Naive thymus-derived CD4-positive, alpha-beta T cell (primary cell): ENCODE data around the gene PROCR. TPM values are rescaled to one million over a fixed set of nuclear protein-coding genes. Genes with fewer than 3 reads are reported as not detected.
"Not testable (repeated sequence)": the region's sequence is repeated elsewhere in the genome, so short reads cannot be mapped to it uniquely, and the experiment has no call there.

Experiments used
- ATAC-seq: fragments of 150-1000 bp; cut with Tn5 transposase; 2 replicates; pipeline ENCODE4 v1.10.0; 2021; ENCODE audit warnings: mild to moderate bottlenecking, moderate library complexity
- CTCF ChIA-PET: fragments of 350-600 bp; sonication (Branson Sonifier 250); formaldehyde crosslinking; loops from one replicate; lab custom pipeline; 2021; ENCODE audit warnings: antibody characterized with exemption; lab: Charles Lee
- POLR2A ChIA-PET: fragments of 350-600 bp; sonication (Branson Sonifier 250); formaldehyde crosslinking; loops from one replicate; lab custom pipeline; 2021; ENCODE audit warnings: antibody characterized with exemption, inconsistent platforms; lab: Charles Lee
- DNase-seq, 9 donors: peaks; one replicate each; pipeline versions ENCODE4 v3.0.0 to v3.0.0-alpha.2; 2020 to 2022; ENCODE audit warnings: mixed read lengths in 1 of 9
- H3K27ac ChIP-seq: one replicate; pipeline ENCODE4 v1.7.0; 2013; ENCODE audit warnings: mild to moderate bottlenecking, low read depth, low read length, moderate library complexity
- H3K27me3 ChIP-seq, 2 donors: one replicate each; pipeline ENCODE4 v1.7.0; 2013; ENCODE audit warnings: low read length in 2 of 2, mild to moderate bottlenecking in 2 of 2, moderate library complexity in 2 of 2; ENCODE audit not compliant: control insufficient read depth in 2 of 2, insufficient read depth in 2 of 2
- H3K36me3 ChIP-seq, 3 experiments: 1 replicate in 2 of 3; 2 replicates in 1 of 3; pipeline ENCODE4 v1.7.0; 2013; ENCODE audit warnings: low read length in 3 of 3, mild to moderate bottlenecking in 3 of 3, moderate library complexity in 1 of 3; ENCODE audit not compliant: insufficient read depth in 3 of 3, control insufficient read depth in 2 of 3
- H3K4me1 ChIP-seq, 2 donors: one replicate each; pipeline ENCODE4 v1.7.0; 2013; ENCODE audit warnings: low read length in 2 of 2, mild to moderate bottlenecking in 2 of 2, moderate library complexity in 1 of 2; ENCODE audit not compliant: control insufficient read depth in 2 of 2, insufficient read depth in 2 of 2
- H3K4me3 ChIP-seq: 2 replicates; pipeline ENCODE4 v1.7.0; 2013; ENCODE audit warnings: mild to moderate bottlenecking, low read length
- H3K9me3 ChIP-seq, 3 experiments: 1 replicate in 2 of 3; 2 replicates in 1 of 3; pipeline ENCODE4 v1.7.0; 2013; ENCODE audit warnings: low read length in 3 of 3; ENCODE audit not compliant: control insufficient read depth in 2 of 3
- H3K27ac Mint-ChIP-seq, 9 donors: one replicate each; pipeline ENCODE4 v1.8.0; 2020 to 2022; ENCODE audit warnings: mixed read lengths in 9 of 9, mild to moderate bottlenecking in 8 of 9, moderate library complexity in 5 of 9, inconsistent platforms in 2 of 9
- H3K27me3 Mint-ChIP-seq, 5 donors: one replicate each; pipeline ENCODE4 v1.8.0; 2021 to 2022; ENCODE audit warnings: mixed read lengths in 5 of 5, mild to moderate bottlenecking in 1 of 5
- H3K36me3 Mint-ChIP-seq, 5 donors: one replicate each; pipeline ENCODE4 v1.8.0; 2020 to 2022; ENCODE audit warnings: mixed read lengths in 5 of 5, mild to moderate bottlenecking in 3 of 5, inconsistent platforms in 1 of 5
- H3K4me1 Mint-ChIP-seq, 7 donors: one replicate each; pipeline ENCODE4 v1.8.0; 2020 to 2022; ENCODE audit warnings: mixed read lengths in 7 of 7, mild to moderate bottlenecking in 3 of 7, inconsistent platforms in 1 of 7
- H3K4me3 Mint-ChIP-seq, 10 donors: one replicate each; pipeline ENCODE4 v1.8.0; 2020 to 2022; ENCODE audit warnings: mild to moderate bottlenecking in 10 of 10, mixed read lengths in 10 of 10, moderate library complexity in 6 of 10, inconsistent platforms in 2 of 10
- H3K9me3 Mint-ChIP-seq, 11 donors: one replicate each; pipeline ENCODE4 v1.8.0; 2020 to 2022; ENCODE audit warnings: mixed read lengths in 11 of 11, mild to moderate bottlenecking in 4 of 11, inconsistent platforms in 1 of 11, moderate library complexity in 1 of 11
- intact Hi-C, 2 donors: fragments of 100-400 bp; cut with micrococcal nuclease; formaldehyde crosslinking; loops; one replicate each; pipeline ENCODE4 v1.15.1; 2023
- polyA plus RNA-seq, 2 donors: library from polyadenylated mRNA; unstranded; fragments of 300-500 nt; fragmentation: Illumina TruSeq; gene quantifications; one replicate each; pipeline ENCODE4 v1.2.3, GENCODE V29; 2021
- total RNA-seq, 6 experiments: library from RNA in 5 of 6; stranded (reverse) in 5 of 6; gene quantifications; 1 replicate in 5 of 6; 2 replicates in 1 of 6; pipeline ENCODE4 v1.2.3 and lab custom pipeline; 2021 to 2026

PROCR gene
- total and polyA plus RNA-seq, 7 experiments from 2014 or later: 0.35 to 2.0 (median 0.87) TPM; not detected in 2

DNA sequence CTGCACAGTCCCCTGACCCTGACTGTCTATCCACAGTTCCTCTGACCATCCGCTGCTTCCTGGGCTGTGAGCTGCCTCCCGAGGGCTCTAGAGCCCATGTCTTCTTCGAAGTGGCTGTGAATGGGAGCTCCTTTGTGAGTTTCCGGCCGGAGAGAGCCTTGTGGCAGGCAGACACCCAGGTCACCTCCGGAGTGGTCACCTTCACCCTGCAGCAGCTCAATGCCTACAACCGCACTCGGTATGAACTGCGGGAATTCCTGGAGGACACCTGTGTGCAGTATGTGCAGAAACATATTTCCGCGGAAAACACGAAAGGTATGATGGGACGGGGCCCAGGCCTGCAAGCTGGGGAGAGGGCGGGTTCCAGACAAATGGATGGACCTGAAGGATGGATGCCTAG, 4.3 kb downstream of the PROCR start:
- H3K4me1 ChIP-seq: peaks cover 3 to 5% of the 10 kb centered on the region in 2 donors
- H3K4me3 ChIP-seq: no peak overlapping the region
- Mint-ChIP-seq H3K4me3 (no peak overlapping the region), H3K27ac (no peak overlapping the region), H3K27me3 (no peaks in the 10 kb centered on the region), H3K36me3 (peaks cover 0 to 26% (median 4%) of the 10 kb centered on the region in 5 donors), H3K9me3 (peaks cover 0 to 2% (median 0%) of the 10 kb centered on the region in 11 donors), H3K4me1 (peaks cover 8 to 20% (median 16%) of the 10 kb centered on the region in 7 donors)
- ChIA-PET CTCF (no interaction called here), POLR2A (no interaction called here)
- H3K27me3 ChIP-seq: no peaks in the 10 kb centered on the region
- no peaks in the 10 kb centered on the region for H3K9me3 ChIP-seq
- ATAC-seq: no peak
- DNase-seq: no peak
- no peak overlapping the region for H3K27ac ChIP-seq
- no peaks in the 10 kb centered on the region for H3K36me3 ChIP-seq
- intact Hi-C loops: no loop called here

DNA sequence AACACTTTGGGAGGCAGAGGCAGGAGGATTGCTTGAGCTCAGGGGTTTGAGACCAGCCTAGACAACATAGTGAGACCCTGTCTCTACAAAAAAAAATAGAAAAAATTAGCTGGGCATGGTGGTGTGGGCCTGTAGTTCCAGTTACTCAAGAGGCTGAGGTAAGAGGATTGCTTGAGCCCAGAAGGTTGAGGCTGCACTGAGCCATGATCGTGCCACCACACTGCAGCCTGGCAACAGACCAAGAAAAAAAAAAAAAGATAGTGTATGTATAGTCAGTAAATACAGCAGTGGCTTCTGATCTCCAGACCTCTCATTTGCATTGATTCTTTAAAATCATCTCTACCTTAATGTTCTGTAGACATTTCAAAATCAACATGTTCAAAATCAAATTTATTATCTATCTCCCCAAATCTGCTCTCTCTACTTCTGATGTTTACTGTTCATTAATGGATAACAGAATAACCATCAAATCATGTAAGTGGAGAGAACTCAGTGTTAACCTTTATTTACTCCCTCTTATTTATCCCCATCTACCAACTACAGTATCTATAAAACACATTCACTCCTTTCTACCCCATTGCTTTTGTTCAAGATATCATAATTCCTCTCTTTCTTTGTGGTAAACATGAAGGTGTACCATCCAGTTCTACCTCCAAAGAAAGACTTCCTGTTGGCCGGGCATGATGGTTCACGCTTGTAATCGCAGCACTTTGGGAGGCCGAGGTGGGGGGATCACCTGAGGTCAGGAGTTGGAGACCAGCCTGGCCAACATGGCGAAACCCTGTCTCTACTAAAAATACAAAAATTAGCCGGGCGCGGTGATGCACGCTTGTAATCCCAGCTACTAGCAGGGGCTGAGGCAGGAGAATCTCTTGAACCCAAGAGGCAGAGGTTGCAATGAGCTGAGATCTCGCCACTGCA, 7.7 kb downstream of the PROCR start:
- ChIA-PET POLR2A (interaction anchor here (0.6 kb wide), 1 partner anchor 774 kb away, joined by 3 read pairs; the partner anchor contains the start of gene SCAND1), CTCF (no interaction called here)
- ATAC-seq (no peak), DNase-seq (no peak)
- intact Hi-C loops: no loop called here
- Mint-ChIP-seq H3K4me3 (no peak overlapping the region), H3K36me3 (peaks cover 0 to 36% (median 24%) of the 10 kb centered on the region in 5 donors), H3K27ac (no peak overlapping the region), H3K9me3 (peaks cover 0 to 2% (median 0%) of the 10 kb centered on the region in 11 donors), H3K4me1 (peaks cover 0 to 4% (median 0%) of the 10 kb centered on the region in 7 donors), H3K27me3 (peaks cover 0 to 2% (median 0%) of the 10 kb centered on the region in 5 donors)
- Histone ChIP-seq H3K9me3 (no peaks in the 10 kb centered on the region), H3K27ac (no peak overlapping the region), H3K36me3 (no peaks in the 10 kb centered on the region), H3K4me3 (no peak overlapping the region), H3K4me1 (no peaks in the 10 kb centered on the region), H3K27me3 (no peaks in the 10 kb centered on the region)

DNA sequence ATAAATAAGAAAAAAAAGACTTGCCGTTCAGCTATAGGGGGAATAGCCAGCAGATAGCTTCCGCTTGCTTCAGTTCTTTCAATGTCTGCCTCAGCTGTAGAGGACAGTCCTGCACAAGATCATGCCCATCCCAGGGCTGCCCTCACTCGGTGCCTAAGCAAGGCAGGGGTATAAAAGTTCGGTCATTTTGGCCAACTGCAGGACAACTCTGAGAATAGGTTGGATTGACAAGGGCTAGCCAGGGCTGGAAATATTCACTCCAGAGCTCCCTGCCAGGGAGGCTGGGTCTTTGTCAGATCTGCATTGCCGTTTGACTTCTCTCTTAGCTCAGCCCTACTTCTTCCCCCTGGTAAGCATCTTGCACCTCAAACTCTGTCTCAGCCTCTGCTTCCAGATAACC, 8.4 kb downstream of the PROCR start:
- ATAC-seq: no peak
- CTCF ChIA-PET: no interaction called here
- Histone ChIP-seq H3K27me3 (no peaks in the 10 kb centered on the region), H3K36me3 (no peaks in the 10 kb centered on the region), H3K4me1 (no peaks in the 10 kb centered on the region), H3K9me3 (no peaks in the 10 kb centered on the region), H3K27ac (no peak overlapping the region), H3K4me3 (no peak overlapping the region)
- peaks cover 0 to under 1% (median 0%) of the 10 kb centered on the region in 7 donors for H3K4me1 Mint-ChIP-seq
- H3K27ac Mint-ChIP-seq: no peak overlapping the region
- DNase-seq: no peak
- H3K9me3 Mint-ChIP-seq: peaks cover 0 to under 1% (median 0%) of the 10 kb centered on the region in 11 donors
- peaks cover 0 to 2% (median 0%) of the 10 kb centered on the region in 5 donors for H3K27me3 Mint-ChIP-seq
- no peak overlapping the region for H3K4me3 Mint-ChIP-seq
- intact Hi-C loops: no loop called here
- POLR2A ChIA-PET: interaction anchor here (0.6 kb wide), 2 partner anchors 10 to 34 kb away, joined by 3 to 4 read pairs; no protein-coding TSS in a partner anchor
- peaks cover 0 to 41% (median 30%) of the 10 kb centered on the region in 5 donors for H3K36me3 Mint-ChIP-seq

DNA sequence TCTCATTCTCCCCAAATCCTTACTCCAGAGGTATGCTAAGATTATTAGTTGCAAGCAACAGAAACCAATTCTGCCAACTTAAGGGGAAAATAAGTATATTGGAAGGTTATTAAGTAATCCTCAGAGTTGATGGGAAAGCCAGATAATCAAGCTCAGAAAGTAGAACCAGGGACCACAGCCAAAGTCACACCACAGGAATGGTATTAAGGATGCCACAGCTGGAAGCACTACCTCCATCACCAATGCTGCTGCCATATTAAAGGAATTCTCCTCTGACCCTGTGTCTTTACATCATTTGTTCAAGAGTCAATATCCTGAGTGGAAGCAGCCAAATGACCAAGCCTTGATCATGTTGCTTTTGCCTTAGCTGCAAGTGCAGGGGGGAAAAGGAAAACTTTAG, 9.9 kb downstream of the PROCR start:
- Mint-ChIP-seq H3K36me3 (peaks cover 0 to 40% (median 31%) of the 10 kb centered on the region in 5 donors), H3K27ac (no peak overlapping the region), H3K4me3 (no peak overlapping the region), H3K4me1 (no peaks in the 10 kb centered on the region), H3K9me3 (no peaks in the 10 kb centered on the region), H3K27me3 (peaks cover 0 to 2% (median 0%) of the 10 kb centered on the region in 5 donors)
- intact Hi-C loops: no loop called here
- Histone ChIP-seq H3K4me1 (no peaks in the 10 kb centered on the region), H3K9me3 (no peaks in the 10 kb centered on the region), H3K36me3 (no peaks in the 10 kb centered on the region), H3K27ac (no peak overlapping the region), H3K27me3 (no peaks in the 10 kb centered on the region), H3K4me3 (no peak overlapping the region)
- POLR2A ChIA-PET: no interaction called here
- DNase-seq (no peak), ATAC-seq (no peak)
- CTCF ChIA-PET: interaction anchor here (0.5 kb wide), 1 partner anchor 644 kb away, joined by 3 read pairs; no protein-coding TSS in a partner anchor

DNA sequence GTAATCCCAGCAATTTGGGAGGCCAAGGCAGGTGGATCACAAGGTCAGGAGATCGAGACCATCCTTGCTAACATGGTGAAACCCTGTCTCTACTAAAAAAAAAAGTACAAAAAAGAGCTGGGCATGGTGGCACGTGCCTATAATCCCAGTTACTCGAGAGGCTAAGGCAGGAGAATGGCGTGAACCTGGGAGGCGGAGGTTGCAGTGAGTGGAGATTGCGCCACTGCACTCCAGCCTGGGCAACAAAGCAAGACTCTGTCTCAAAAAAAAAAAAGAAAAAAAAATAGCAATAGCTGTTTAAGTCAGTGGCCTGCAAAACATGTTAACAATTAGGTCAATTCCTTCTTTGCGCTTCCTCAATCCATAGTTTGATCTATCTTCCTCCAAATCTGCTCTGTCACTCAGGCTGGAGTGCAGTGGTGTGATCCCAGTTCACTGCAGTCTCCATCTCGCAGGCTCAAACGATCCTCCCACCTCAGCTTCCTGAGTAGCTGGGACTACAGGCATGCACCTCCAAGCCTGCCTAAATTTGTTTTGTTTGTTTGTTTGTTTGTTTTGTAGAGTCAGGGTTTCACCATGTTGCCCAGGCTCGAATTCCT, 14.9 kb downstream of the PROCR start:
- H3K9me3 ChIP-seq, H3K9me3 Mint-ChIP-seq, H3K4me1 Mint-ChIP-seq, H3K4me1 ChIP-seq, H3K4me3 Mint-ChIP-seq, H3K27me3 ChIP-seq, H3K27me3 Mint-ChIP-seq, H3K36me3 ChIP-seq, H3K27ac Mint-ChIP-seq, DNase-seq, ATAC-seq, POLR2A ChIA-PET, intact Hi-C loops, H3K27ac ChIP-seq, H3K4me3 ChIP-seq: not testable (repeated sequence)
- CTCF ChIA-PET: interaction anchor here (0.6 to 1.8 kb wide), 2 partner anchors 22 to 42 kb away, joined by 3 to 4 read pairs; no protein-coding TSS in a partner anchor
- H3K36me3 Mint-ChIP-seq: peaks cover 0 to 46% (median 42%) of the 10 kb centered on the region in 5 donors

DNA sequence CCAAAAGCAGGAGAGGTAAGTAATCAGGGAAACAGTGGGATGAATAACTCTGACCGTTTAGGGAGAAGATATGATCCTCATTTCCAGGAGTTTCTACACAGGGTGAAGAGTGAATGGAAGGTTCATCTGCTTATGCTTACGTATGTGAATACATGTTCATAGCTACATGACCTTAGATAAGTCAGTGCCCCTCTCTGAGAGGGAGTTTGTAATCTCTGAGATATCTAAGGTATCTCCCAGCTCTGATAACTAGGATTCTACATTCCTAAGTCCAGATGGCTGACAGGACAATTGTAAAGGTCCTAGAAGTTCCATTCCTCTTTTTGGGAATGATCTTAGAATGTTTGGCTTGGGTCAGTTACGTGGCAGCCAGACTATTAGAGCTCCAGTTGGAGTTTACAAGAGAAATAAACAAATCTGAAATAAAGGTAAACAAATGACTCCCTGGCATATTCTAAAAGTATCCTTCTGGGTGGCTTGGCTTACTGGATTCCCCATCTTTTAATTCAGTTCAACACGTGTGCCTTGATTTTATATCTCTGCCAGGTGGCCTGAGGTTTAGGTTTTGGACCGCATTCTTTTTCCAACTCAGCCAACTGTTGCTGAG, 15.8 kb downstream of the PROCR start:
- Histone ChIP-seq H3K4me1 (no peaks in the 10 kb centered on the region), H3K27ac (no peak overlapping the region), H3K4me3 (no peak overlapping the region), H3K9me3 (no peaks in the 10 kb centered on the region), H3K27me3 (no peaks in the 10 kb centered on the region), H3K36me3 (no peaks in the 10 kb centered on the region)
- no peak overlapping the region for H3K27ac Mint-ChIP-seq
- no peaks in the 10 kb centered on the region for H3K27me3 Mint-ChIP-seq
- intact Hi-C loops: no loop called here
- CTCF ChIA-PET: interaction anchor here (0.6 to 1.8 kb wide), 2 partner anchors 21 to 43 kb away, joined by 3 to 4 read pairs; no protein-coding TSS in a partner anchor
- peaks cover 0 to 42% (median 35%) of the 10 kb centered on the region in 5 donors for H3K36me3 Mint-ChIP-seq
- no peaks in the 10 kb centered on the region for H3K9me3 Mint-ChIP-seq
- H3K4me3 Mint-ChIP-seq: no peak overlapping the region
- POLR2A ChIA-PET: no interaction called here
- no peak for ATAC-seq
- no peaks in the 10 kb centered on the region for H3K4me1 Mint-ChIP-seq
- no peak for DNase-seq
